Heart right ventricle (tissue), 16 donors: ENCODE measurements around the gene UBA3. TPM values are rescaled to one million over a fixed set of nuclear protein-coding genes. Genes with fewer than 3 reads are reported as not detected.

Experiments used
- ATAC-seq, 8 donors: fragments of 200-7000 bp; cut with Tn5 transposase; one replicate each; pipeline ENCODE4 v1.9.1; 2020; ENCODE audit warnings: mild to moderate bottlenecking in 8 of 8, moderate library complexity in 8 of 8, moderate number of reproducible peaks in 1 of 8
- DNase-seq, 2 donors: peaks; one replicate each; pipeline ENCODE4 v3.0.0-alpha.2; 2020
- H3K27ac ChIP-seq, 10 donors: fragments of 200-600 bp; sonication (generic) in 2 of 10; one replicate each; pipeline versions ENCODE4 v1.5.0 to v1.8.0; 2020 to 2022; ENCODE audit warnings: mild to moderate bottlenecking in 3 of 10
- H3K27me3 ChIP-seq, 7 donors: fragments of 200-600 bp; one replicate each; pipeline ENCODE4 v1.8.0; 2021 to 2022; ENCODE audit warnings: mild to moderate bottlenecking in 2 of 7
- H3K36me3 ChIP-seq, 9 donors: fragments of 200-600 bp; sonication (generic) in 1 of 9; one replicate each; pipeline versions ENCODE4 v1.5.0 to v1.8.0; 2020 to 2022; ENCODE audit warnings: mild to moderate bottlenecking in 2 of 9
- H3K4me1 ChIP-seq, 9 donors: fragments of 200-600 bp; sonication (generic) in 1 of 9; one replicate each; pipeline versions ENCODE4 v1.5.0 to v1.8.0; 2020 to 2022; ENCODE audit warnings: mild to moderate bottlenecking in 4 of 9
- H3K4me3 ChIP-seq, 10 donors: fragments of 200-600 bp; sonication (generic) in 2 of 10; one replicate each; pipeline versions ENCODE4 v1.5.0 to v1.8.0; 2020 to 2022; ENCODE audit warnings: mild to moderate bottlenecking in 7 of 10, moderate library complexity in 2 of 10
- H3K9me3 ChIP-seq, 11 donors: fragments of 200-600 bp in 10 of 11; sonication (generic) in 2 of 11; one replicate each; pipeline versions ENCODE4 v1.5.0 to v1.8.0; 2013 to 2022; ENCODE audit warnings: mild to moderate bottlenecking in 2 of 11, control low read depth in 1 of 11, moderate library complexity in 1 of 11
- WGBS, 2 donors: extraction: QIAGEN DNeasy Blood & Tissue Kit; methylation state at CpG; one replicate each; pipeline ENCODE4 v1.1.7; 2013; ENCODE audit warnings: inconsistent platforms in 1 of 2; 5-methylcytosine and 5-hydroxymethylcytosine counted together
- intact Hi-C, 10 donors: fragments of 100-400 bp; cut with DNase I; formaldehyde crosslinking; loops; one replicate each; pipeline versions ENCODE4 v1.11.1 to v1.14.2; 2022
- polyA plus RNA-seq, 2 donors: library from polyadenylated mRNA; stranded (reverse); fragments of 200-250 nt; gene quantifications; one replicate each; pipeline ENCODE4 v1.2.3, GENCODE V29; 2013
- total RNA-seq, 10 donors: library from RNA; stranded (reverse); fragmentation: NEBNext Ultra II Directional in 3 of 10; extraction: Animal tissue kit (Norgen Biotek cat#: 25700) in 3 of 10; gene quantifications; one replicate each; pipeline versions ENCODE4 v1.2.1 to v1.2.4, GENCODE V29; 2021 to 2023
- TF ChIP-seq, protein P1 (sequence below), 9 donors: fragments of 200-600 bp; sonication (generic) in 2 of 9; IDR thresholded peaks; one replicate each; pipeline versions ENCODE4 v1.5.0 to v1.8.0; 2021 to 2022; ENCODE audit warnings: antibody characterized with exemption in 9 of 9, mild to moderate bottlenecking in 5 of 9, moderate library complexity in 1 of 9
- donor health status: Arrhythmogenic right ventricular cardiomyopathy.
- donor health status: ischemic (EF 13 %, LVEDD 7.1; RV severe dilation, severe dysfunction).
- donor health status: healthy with polysubstance abuse.
- donor health status: DM: no; HTN: yes; CAD: no.
- donor health status: DM: no; HTN: no; CAD: no.
- donor health status: ischemic (EF 25% LVEDD 6.9; RV normal size, moderate dysfunction).
- donor health status: ischemic (EF 25% LVEDD 5.7; RV mildly dilated, moderate dysfunction).
- donor health status: healthy.
- donor health status: DM: yes; HTN: yes; CAD: no.
- donor health status: Ischemic cardiomyopathy.
- donor health status: ischemic (EF 35%, LVEDD 5.7; RV mildly dilated, moderate dysfunction).
- donor health status: nonischemic (EF 11% LVEDD 7.7; RV severe dilation, severe dysfunction).
- donor health status: DM: yes; HTN: yes; CAD: no.
- donor health status: PGD.
- donor health status: ischemic (EF 29% LVEDD 5.4; RV normal size, mild dysfunction).
- donor health status: nonischemic (EF 23%, LVEDD 6.1; RV moderate dilation, normal function).

Gene UBA3
- total and polyA plus RNA-seq, 12 donors = 36.7 to 119 (median 86.5) TPM

- Histone ChIP-seq H3K27me3 (no peaks in the 10 kb centered on the region), H3K4me3 (peak overlapping the region in 9 of 10 donors; percentile 28 to 58 (median 49)), H3K9me3 (no peaks in the 10 kb centered on the region), H3K27ac (peak overlapping the region in 9 of 10 donors; percentile 62 to 88 (median 74)), H3K36me3 (peaks cover 0 to 6% (median 0%) of the 10 kb centered on the region in 9 donors), H3K4me1 (peaks cover 0 to 10% (median 6%) of the 10 kb centered on the region in 9 donors)
- ATAC-seq (peak in 6 of 8 donors; percentile 38 to 61 (median 44)), DNase-seq (peak in 1 of 2 donors; percentile 77)
- WGBS, 2 donors = 0% methylated on average over 1 of the region's 1 CpG
- intact Hi-C loops = loop anchor here in 2 of 10 donors (1.0 to 5.0 kb wide), 2 partner anchors 39 to 185 kb away; partner anchors contain the start of genes ARL6IP5 (in 2 of the 2) and UBA3 (in 2 of the 2)
- TF ChIP-seq, protein P1, sequence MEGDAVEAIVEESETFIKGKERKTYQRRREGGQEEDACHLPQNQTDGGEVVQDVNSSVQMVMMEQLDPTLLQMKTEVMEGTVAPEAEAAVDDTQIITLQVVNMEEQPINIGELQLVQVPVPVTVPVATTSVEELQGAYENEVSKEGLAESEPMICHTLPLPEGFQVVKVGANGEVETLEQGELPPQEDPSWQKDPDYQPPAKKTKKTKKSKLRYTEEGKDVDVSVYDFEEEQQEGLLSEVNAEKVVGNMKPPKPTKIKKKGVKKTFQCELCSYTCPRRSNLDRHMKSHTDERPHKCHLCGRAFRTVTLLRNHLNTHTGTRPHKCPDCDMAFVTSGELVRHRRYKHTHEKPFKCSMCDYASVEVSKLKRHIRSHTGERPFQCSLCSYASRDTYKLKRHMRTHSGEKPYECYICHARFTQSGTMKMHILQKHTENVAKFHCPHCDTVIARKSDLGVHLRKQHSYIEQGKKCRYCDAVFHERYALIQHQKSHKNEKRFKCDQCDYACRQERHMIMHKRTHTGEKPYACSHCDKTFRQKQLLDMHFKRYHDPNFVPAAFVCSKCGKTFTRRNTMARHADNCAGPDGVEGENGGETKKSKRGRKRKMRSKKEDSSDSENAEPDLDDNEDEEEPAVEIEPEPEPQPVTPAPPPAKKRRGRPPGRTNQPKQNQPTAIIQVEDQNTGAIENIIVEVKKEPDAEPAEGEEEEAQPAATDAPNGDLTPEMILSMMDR (IDR thresholded peaks at IDR 0.05) = peak; percentile 78 to 98 (median 93)
Observed at GRCh38 chr3:69120879-69121464, 40.8 kb upstream of the UBA3 start.

- Histone ChIP-seq H3K27ac (no peak overlapping the region), H3K27me3 (no peaks in the 10 kb centered on the region), H3K4me3 (peak overlapping the region in 1 of 10 donors; percentile 52), H3K4me1 (peaks cover 0 to 14% (median 9%) of the 10 kb centered on the region in 9 donors), H3K9me3 (no peaks in the 10 kb centered on the region), H3K36me3 (peaks cover 0 to 6% (median 0%) of the 10 kb centered on the region in 9 donors)
- DNase-seq (no peak), ATAC-seq (no peak)
- TF ChIP-seq, protein P1 (IDR thresholded peaks at IDR 0.05) = no peak
- 91 to 93% methylated on average over 5 of the region's 5 CpGs for WGBS, 2 donors
- intact Hi-C loops = loop anchor here in 3 of 10 donors (5.0 kb wide), 1 partner anchor 37 kb away; the partner anchor contains the start of genes ARL6IP5 (in 3 of the 3) and UBA3 (in 3 of the 3)
Observed at GRCh38 chr3:69119681-69120080, 39.5 kb upstream of the UBA3 start.

- no peaks in the 10 kb centered on the region for H3K9me3 ChIP-seq
- no peak overlapping the region for H3K4me3 ChIP-seq
- H3K27ac ChIP-seq = no peak overlapping the region
- DNase-seq (no peak), ATAC-seq (no peak)
- intact Hi-C loops = loop anchor here in 1 of 10 donors (5.0 kb wide), 1 partner anchor 37 kb away; the partner anchor contains the start of genes ARL6IP5 and UBA3
- TF ChIP-seq, protein P1 (IDR thresholded peaks at IDR 0.05) = no peak
- peaks cover 0 to 19% (median 10%) of the 10 kb centered on the region in 9 donors for H3K4me1 ChIP-seq
- no peaks in the 10 kb centered on the region for H3K27me3 ChIP-seq
- H3K36me3 ChIP-seq = peaks cover 0 to 6% (median 0%) of the 10 kb centered on the region in 9 donors
- 84 to 91% methylated on average over 6 of the region's 6 CpGs for WGBS, 2 donors
Observed at GRCh38 chr3:69119138-69119537, 39.0 kb upstream of the UBA3 start.

- TF ChIP-seq, protein P1 (IDR thresholded peaks at IDR 0.05) = no peak
- H3K27me3 ChIP-seq = no peaks in the 10 kb centered on the region
- ATAC-seq (no peak), DNase-seq (no peak)
- 91% methylated on average over 12 of the region's 12 CpGs for WGBS, 2 donors
- peak overlapping the region in 3 of 10 donors; percentile 9 to 40 (median 34) for H3K4me3 ChIP-seq
- no peaks in the 10 kb centered on the region for H3K9me3 ChIP-seq
- intact Hi-C loops = loop anchor here in 1 of 10 donors (5.0 kb wide), 1 partner anchor 36 kb away; the partner anchor contains the start of genes ARL6IP5 and UBA3
- peaks cover 0 to 6% (median 0%) of the 10 kb centered on the region in 9 donors for H3K36me3 ChIP-seq
- peaks cover 0 to 25% (median 15%) of the 10 kb centered on the region in 9 donors for H3K4me1 ChIP-seq
- peak overlapping the region in 1 of 10 donors; percentile 9 for H3K27ac ChIP-seq
Observed at GRCh38 chr3:69118555-69118954, 38.4 kb upstream of the UBA3 start.
